ENCODE results near the gene GNB3.

GNB3 gene

GRCh38 chr12:6840761-6841515, at the start of gene GNB3:
Gene GNB3 (plus strand): TSS chr12:6840925. CDS start chr12:6841288, 363 bp downstream.
- no peak for DNase-seq (ENCODE audit: low read depth, low spot score)

GRCh38 chr12:6791931-6792520, 48.7 kb upstream of the GNB3 start:
- DNase-seq (ENCODE audit: low read depth, low spot score): no peak

- DNase-seq (ENCODE audit: low read depth, low spot score): no peak
These were observed 48.1 kb upstream of the GNB3 start for GRCh38 chr12:6792522-6793201.

- no peak for DNase-seq (ENCODE audit: low read depth, low spot score)
These were observed 45.6 kb upstream of the GNB3 start for GRCh38 chr12:6795088-6795487.

GRCh38 chr12:6796576-6796975, 44.1 kb upstream of the GNB3 start:
- no peak for DNase-seq (ENCODE audit: low read depth, low spot score)

- DNase-seq (ENCODE audit: low read depth, low spot score): no peak
These were observed 41.6 kb upstream of the GNB3 start for GRCh38 chr12:6799147-6799546.

GRCh38 chr12:6807170-6807569, 33.6 kb upstream of the GNB3 start:
- DNase-seq (ENCODE audit: low read depth, low spot score): no peak

GRCh38 chr12:6809056-6809455, 31.7 kb upstream of the GNB3 start:
- no peak for DNase-seq (ENCODE audit: low read depth, low spot score)

GRCh38 chr12:6810758-6811157, 30.0 kb upstream of the GNB3 start:
- no peak for DNase-seq (ENCODE audit: low read depth, low spot score)

GRCh38 chr12:6813363-6813762, 27.4 kb upstream of the GNB3 start:
- DNase-seq (ENCODE audit: low read depth, low spot score): no peak

GRCh38 chr12:6816598-6816997, 24.1 kb upstream of the GNB3 start:
- no peak for DNase-seq (ENCODE audit: low read depth, low spot score)

GRCh38 chr12:6817098-6817497, 23.6 kb upstream of the GNB3 start:
- no peak for DNase-seq (ENCODE audit: low read depth, low spot score)

GRCh38 chr12:6817662-6818157, 23.0 kb upstream of the GNB3 start:
- DNase-seq (ENCODE audit: low read depth, low spot score): no peak

GRCh38 chr12:6818222-6818621, 22.5 kb upstream of the GNB3 start:
- no peak for DNase-seq (ENCODE audit: low read depth, low spot score)

- no peak for DNase-seq (ENCODE audit: low read depth, low spot score)
These were observed 22.1 kb upstream of the GNB3 start for GRCh38 chr12:6818645-6819044.

GRCh38 chr12:6819106-6820030, 21.4 kb upstream of the GNB3 start:
- DNase-seq (ENCODE audit: low read depth, low spot score): no peak

- DNase-seq (ENCODE audit: low read depth, low spot score): no peak
These were observed 20.6 kb upstream of the GNB3 start for GRCh38 chr12:6820166-6820565.

- no peak for DNase-seq (ENCODE audit: low read depth, low spot score)
These were observed 18.9 kb upstream of the GNB3 start, which contains the start of gene GPR162 for GRCh38 chr12:6821591-6822425. Gene GPR162 (plus strand): TSS chr12:6821821. CDS start chr12:6823899, 2,078 bp downstream.

- no peak for DNase-seq (ENCODE audit: low read depth, low spot score)
These were observed 18.1 kb upstream of the GNB3 start for GRCh38 chr12:6822426-6823135.
